DOHH2 (cell line): ENCODE results near the gene CASP9.

Experiments
- CTCF ChIP-seq: fragments of 200-600 bp; sonication (generic); IDR thresholded peaks from one replicate; pipeline ENCODE4 v1.5.1; 2014; ENCODE audit warnings: antibody characterized with exemption, mild to moderate bottlenecking, low read depth, low read length; ENCODE audit not compliant: poor library complexity, severe bottlenecking
- EZH2phosphoT487 ChIP-seq: fragments of 200-600 bp; sonication (generic); IDR thresholded peaks from 2 replicates; pipeline ENCODE4 v1.6.1; 2017; ENCODE audit warnings: borderline replicate concordance, mild to moderate bottlenecking, antibody characterized with exemption, low read length, moderate library complexity, mixed read lengths

DNA sequence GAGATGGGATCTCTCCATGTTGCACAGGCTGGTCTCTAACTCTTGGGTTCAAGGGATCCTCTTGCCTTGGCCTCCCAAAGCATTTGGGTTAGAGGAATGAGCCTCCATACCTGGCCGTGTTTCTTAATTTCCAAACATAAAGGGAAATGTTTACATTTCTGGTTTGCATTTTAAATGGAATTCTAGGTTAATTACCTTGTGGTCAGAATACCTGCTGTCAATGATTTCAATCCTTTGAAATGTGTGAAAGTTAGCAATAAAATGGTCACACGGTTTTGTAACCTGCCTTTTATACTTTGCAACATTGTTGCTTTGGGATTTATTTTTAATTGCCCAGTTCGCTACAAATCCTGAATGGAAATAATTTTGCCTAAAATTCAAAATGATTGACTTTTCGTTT, 34.5 kb upstream of the CASP9 start:
- TF ChIP-seq CTCF, result no peak
- no peak for TF ChIP-seq EZH2phosphoT487
